KMS-11 (cell line): ENCODE measurements around the gene SSBP2.

ENCODE experiments used
- H2AFZ ChIP-seq: fragments of 200-600 bp; sonication (generic); 2 replicates; pipeline ENCODE4 v1.6.1; 2016; ENCODE audit warnings: antibody characterized with exemption, mixed run types, low read depth
- H3K27ac ChIP-seq: fragments of 200-600 bp; sonication (generic); 2 replicates; pipeline ENCODE4 v1.6.1; 2016; ENCODE audit warnings: mild to moderate bottlenecking, mixed run types
- H3K27me3 ChIP-seq: fragments of 200-600 bp; sonication (generic); 2 replicates; pipeline ENCODE4 v1.6.1; 2017; ENCODE audit warnings: mild to moderate bottlenecking, low read depth, mixed run types, moderate library complexity; ENCODE audit not compliant: insufficient read depth
- H3K36me3 ChIP-seq: fragments of 200-600 bp; sonication (generic); 2 replicates; pipeline ENCODE4 v1.6.1; 2017; ENCODE audit warnings: mild to moderate bottlenecking, mixed run types; ENCODE audit not compliant: insufficient read depth
- H3K4me1 ChIP-seq: fragments of 200-600 bp; sonication (generic); 2 replicates; pipeline ENCODE4 v1.6.1; 2016; ENCODE audit warnings: mild to moderate bottlenecking, low read depth, mixed run types; ENCODE audit not compliant: poor library complexity, severe bottlenecking
- H3K4me2 ChIP-seq: fragments of 200-600 bp; sonication (generic); 2 replicates; pipeline ENCODE4 v1.7.0; 2016; ENCODE audit warnings: mild to moderate bottlenecking, mixed run types
- H3K4me3 ChIP-seq: fragments of 200-600 bp; sonication (generic); IDR thresholded peaks from 2 replicates; pipeline ENCODE4 v1.6.1; 2017; ENCODE audit warnings: low read depth, low read length, mixed read lengths; ENCODE audit not compliant: insufficient read depth
- H3K79me2 ChIP-seq: fragments of 200-600 bp; sonication (generic); 2 replicates; pipeline ENCODE4 v1.6.1; 2016; ENCODE audit warnings: low read depth, mixed run types; ENCODE audit not compliant: insufficient read depth
- H3K9ac ChIP-seq: fragments of 200-600 bp; sonication (generic); 2 replicates; pipeline ENCODE4 v1.6.1; 2016; ENCODE audit warnings: mild to moderate bottlenecking, mixed run types
- H4K20me1 ChIP-seq: fragments of 200-600 bp; sonication (generic); 2 replicates; pipeline ENCODE4 v1.6.1; 2016; ENCODE audit warnings: mild to moderate bottlenecking, mixed run types; ENCODE audit not compliant: insufficient read depth
- TF ChIP-seq, protein P1 (sequence below): fragments of 200-600 bp; sonication (generic); conservative IDR thresholded peaks from 2 replicates; pipeline ENCODE4 v1.6.1; 2017; ENCODE audit warnings: low read depth, mild to moderate bottlenecking, antibody characterized with exemption, low read length, moderate library complexity, mixed read lengths

SSBP2 gene

DNA sequence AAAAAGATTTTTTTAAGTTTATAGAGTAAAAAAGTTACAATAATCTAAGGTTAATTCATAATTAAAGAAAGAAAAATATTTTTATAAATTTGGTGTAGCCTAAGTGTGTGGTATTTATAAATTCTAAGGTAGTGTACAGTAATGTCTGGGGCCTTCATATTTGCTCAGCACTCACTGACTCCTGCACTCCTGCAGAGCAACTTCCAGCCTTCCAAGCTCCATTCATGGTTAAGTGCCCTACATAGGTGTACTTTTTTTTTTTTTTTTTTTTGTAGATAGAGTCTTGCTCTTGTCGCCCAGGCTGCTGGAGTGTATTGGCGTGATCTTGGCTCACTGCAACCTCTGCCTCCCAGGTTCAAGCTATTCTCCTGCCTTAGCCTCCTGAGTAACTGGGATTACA lies 367.0 kb downstream of the SSBP2 start:
- no peaks in the 10 kb centered on the region for H3K4me1 ChIP-seq
- no peak overlapping the region for H3K9ac ChIP-seq
- H3K36me3 ChIP-seq = no peaks in the 10 kb centered on the region
- no peak overlapping the region for H3K27ac ChIP-seq
- TF ChIP-seq, protein P1, sequence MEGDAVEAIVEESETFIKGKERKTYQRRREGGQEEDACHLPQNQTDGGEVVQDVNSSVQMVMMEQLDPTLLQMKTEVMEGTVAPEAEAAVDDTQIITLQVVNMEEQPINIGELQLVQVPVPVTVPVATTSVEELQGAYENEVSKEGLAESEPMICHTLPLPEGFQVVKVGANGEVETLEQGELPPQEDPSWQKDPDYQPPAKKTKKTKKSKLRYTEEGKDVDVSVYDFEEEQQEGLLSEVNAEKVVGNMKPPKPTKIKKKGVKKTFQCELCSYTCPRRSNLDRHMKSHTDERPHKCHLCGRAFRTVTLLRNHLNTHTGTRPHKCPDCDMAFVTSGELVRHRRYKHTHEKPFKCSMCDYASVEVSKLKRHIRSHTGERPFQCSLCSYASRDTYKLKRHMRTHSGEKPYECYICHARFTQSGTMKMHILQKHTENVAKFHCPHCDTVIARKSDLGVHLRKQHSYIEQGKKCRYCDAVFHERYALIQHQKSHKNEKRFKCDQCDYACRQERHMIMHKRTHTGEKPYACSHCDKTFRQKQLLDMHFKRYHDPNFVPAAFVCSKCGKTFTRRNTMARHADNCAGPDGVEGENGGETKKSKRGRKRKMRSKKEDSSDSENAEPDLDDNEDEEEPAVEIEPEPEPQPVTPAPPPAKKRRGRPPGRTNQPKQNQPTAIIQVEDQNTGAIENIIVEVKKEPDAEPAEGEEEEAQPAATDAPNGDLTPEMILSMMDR = no peak
- H3K4me3 ChIP-seq = no peak overlapping the region
- no peaks in the 10 kb centered on the region for H4K20me1 ChIP-seq
- H3K79me2 ChIP-seq = no peaks in the 10 kb centered on the region
- H3K4me2 ChIP-seq = no peak overlapping the region
- no peaks in the 10 kb centered on the region for H3K27me3 ChIP-seq
- H2AFZ ChIP-seq = no peak overlapping the region

DNA sequence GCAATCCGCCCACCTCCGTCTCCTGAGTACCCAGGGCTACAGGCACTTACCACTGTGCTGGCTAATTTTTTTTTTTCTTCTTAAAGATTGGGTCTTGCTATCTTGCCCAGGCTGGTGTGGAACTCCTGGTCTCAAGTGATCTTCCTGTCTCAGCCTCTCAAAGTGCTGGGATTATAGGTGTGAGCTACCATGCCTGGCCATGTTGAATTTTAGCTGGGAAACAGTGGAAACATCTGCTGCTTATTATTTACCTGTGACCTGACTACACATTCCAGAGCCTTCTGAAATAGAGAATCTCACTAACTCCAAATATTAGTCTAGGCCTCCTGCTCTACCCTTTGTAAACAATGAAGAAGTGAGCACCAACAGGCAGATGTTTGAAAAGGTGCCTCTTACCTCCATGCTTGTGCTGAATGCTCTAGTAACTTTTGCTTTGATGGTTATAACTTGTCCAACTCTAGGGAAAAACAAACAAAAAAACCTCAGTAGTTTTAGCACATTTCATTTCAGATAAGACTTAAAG lies 379.5 kb downstream of the SSBP2 start:
- no peak overlapping the region for H3K4me2 ChIP-seq
- no peak overlapping the region for H3K27ac ChIP-seq

DNA sequence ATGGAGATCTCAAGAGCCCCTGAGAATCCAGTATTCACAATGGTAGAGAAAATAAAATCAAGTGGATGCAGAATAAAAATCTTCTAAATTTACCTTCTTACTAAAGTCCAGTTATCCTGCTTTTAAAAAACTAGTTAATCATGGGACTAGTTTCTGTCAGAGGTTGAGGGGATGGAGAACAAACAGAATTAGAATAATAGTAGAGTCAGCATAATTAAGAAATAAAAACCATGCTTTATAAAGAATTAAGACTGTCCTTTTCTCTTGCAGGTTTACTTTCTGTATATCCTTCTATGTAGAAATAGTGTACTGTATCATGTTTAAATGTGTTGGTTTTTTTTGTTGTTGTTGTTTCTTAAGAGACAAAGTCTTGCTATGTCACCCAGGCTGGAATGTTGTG lies 380.0 kb downstream of the SSBP2 start:
- Histone ChIP-seq H4K20me1 (no peaks in the 10 kb centered on the region), H3K27ac (no peak overlapping the region), H3K79me2 (no peaks in the 10 kb centered on the region), H3K36me3 (no peaks in the 10 kb centered on the region), H3K4me2 (no peak overlapping the region), H3K27me3 (no peaks in the 10 kb centered on the region), H3K4me1 (no peaks in the 10 kb centered on the region), H3K9ac (no peak overlapping the region), H2AFZ (no peak overlapping the region), H3K4me3 (no peak overlapping the region)
- TF ChIP-seq, protein P1 = no peak

More for the DNA sequence above, 379.5 kb downstream of the SSBP2 start:
- Histone ChIP-seq H3K9ac (no peak overlapping the region), H4K20me1 (no peaks in the 10 kb centered on the region), H3K4me1 (no peaks in the 10 kb centered on the region), H3K79me2 (no peaks in the 10 kb centered on the region), H3K27me3 (no peaks in the 10 kb centered on the region), H2AFZ (no peak overlapping the region), H3K36me3 (no peaks in the 10 kb centered on the region), H3K4me3 (no peak overlapping the region)
- TF ChIP-seq, protein P1 = no peak

DNA sequence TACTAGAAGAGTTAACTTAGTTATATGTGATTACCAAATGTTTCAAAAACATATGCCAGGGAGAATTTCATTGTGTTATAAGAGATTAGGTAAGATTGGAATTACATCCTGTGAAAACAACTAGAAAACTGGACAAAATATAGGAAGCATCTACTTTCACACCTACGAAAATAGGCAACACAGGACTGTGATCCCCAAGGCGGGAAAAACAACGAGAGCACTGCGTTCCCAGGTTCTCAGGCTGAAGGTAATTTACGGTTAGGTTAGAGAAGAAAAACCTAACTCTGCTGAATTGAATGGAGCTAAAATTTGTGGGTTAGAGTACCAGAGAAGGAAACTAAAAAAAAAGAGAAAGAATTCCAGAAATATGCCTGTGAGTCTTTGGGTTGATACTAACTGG lies 385.4 kb downstream of the SSBP2 start:
- Histone ChIP-seq H3K4me3 (no peak overlapping the region), H3K9ac (no peak overlapping the region), H2AFZ (no peak overlapping the region), H3K36me3 (no peaks in the 10 kb centered on the region), H3K27me3 (no peaks in the 10 kb centered on the region), H3K4me1 (no peaks in the 10 kb centered on the region), H4K20me1 (no peaks in the 10 kb centered on the region), H3K4me2 (no peak overlapping the region), H3K79me2 (no peaks in the 10 kb centered on the region), H3K27ac (no peak overlapping the region)
- TF ChIP-seq, protein P1 = no peak
